ENCODE results near the gene PRKD1. TPM values are rescaled to one million over a fixed set of nuclear protein-coding genes. Genes with fewer than 3 reads are reported as not detected.
"Not testable (repeated sequence)": the region's sequence is repeated elsewhere in the genome, so short reads cannot be mapped to it uniquely, and the experiment has no call there.

The PRKD1 gene
- total and polyA plus RNA-seq, 10 donors = 1.0 to 8.9 (median 4.5) TPM

GRCh38 chr14:29858299-29858698, 69.3 kb downstream of the PRKD1 start:
- Histone ChIP-seq H3K9me3 (peaks cover 0 to 32% (median 24%) of the 10 kb centered on the region in 8 donors), H3K27me3 (replicated peaks in 1 of 7) (no peaks in the 10 kb centered on the region), H3K36me3 (no peaks in the 10 kb centered on the region), H3K27ac (peak overlapping the region in 4 of 8 donors; percentile 7 to 82 (median 42)), H3K4me1 (peaks cover 0 to 4% (median 0%) of the 10 kb centered on the region in 6 donors), H3K4me3 (peak overlapping the region in 1 of 8 donors; percentile 39)
- intact Hi-C loops (cut with DNase I; ENCODE audit: low total_unique reads) = no loop called here
- TF ChIP-seq POLR2AphosphoS5 (IDR thresholded peaks at IDR 0.05) = no peak
- no peak for TF ChIP-seq POLR2A (IDR thresholded peaks at IDR 0.05)
- TF ChIP-seq CTCF (IDR thresholded peaks at IDR 0.05 in 8 of 11, conservative IDR thresholded peaks at IDR 0.05 in 3 of 11) = no peak
- 30 to 57% (median 46%) methylated on average over 3 of the region's 3 CpGs for WGBS, 5 donors
- DNase-seq = no peak

- DNase-seq = no peak
- TF ChIP-seq POLR2A (IDR thresholded peaks at IDR 0.05) (no peak), POLR2AphosphoS5 (IDR thresholded peaks at IDR 0.05) (no peak), CTCF (IDR thresholded peaks at IDR 0.05 in 8 of 11, conservative IDR thresholded peaks at IDR 0.05 in 3 of 11) (no peak)
- peaks cover 0 to 37% (median 31%) of the 10 kb centered on the region in 8 donors for H3K9me3 ChIP-seq
- H3K4me1 ChIP-seq = peaks cover 0 to 4% (median 0%) of the 10 kb centered on the region in 6 donors
- WGBS, 5 donors = 56 to 77% (median 66%) methylated on average over 2 to 3 of the region's 3 CpGs
- intact Hi-C loops (cut with DNase I; ENCODE audit: low total_unique reads) = no loop called here
- no peaks in the 10 kb centered on the region for H3K27me3 ChIP-seq (replicated peaks in 1 of 7)
- no peaks in the 10 kb centered on the region for H3K36me3 ChIP-seq
- H3K4me3 ChIP-seq = peak overlapping the region in 1 of 8 donors; percentile 39
- peak overlapping the region in 5 of 8 donors; percentile 7 to 82 (median 44) for H3K27ac ChIP-seq
Measured at GRCh38 chr14:29857551-29857950, 70.1 kb downstream of the PRKD1 start.

- intact Hi-C loops (cut with DNase I; ENCODE audit: low total_unique reads) = no loop called here
- peak overlapping the region in 2 of 8 donors; percentile 62 to 82 for H3K27ac ChIP-seq
- DNase-seq = no peak
- no peak overlapping the region for H3K4me3 ChIP-seq
- TF ChIP-seq CTCF (IDR thresholded peaks at IDR 0.05 in 8 of 11, conservative IDR thresholded peaks at IDR 0.05 in 3 of 11) = no peak
- TF ChIP-seq POLR2A (IDR thresholded peaks at IDR 0.05) = no peak
- TF ChIP-seq POLR2AphosphoS5 (IDR thresholded peaks at IDR 0.05) = no peak
- no peaks in the 10 kb centered on the region for H3K36me3 ChIP-seq
- no peaks in the 10 kb centered on the region for H3K27me3 ChIP-seq (replicated peaks in 1 of 7)
- 75 to 85% (median 85%) methylated on average over 4 of the region's 4 CpGs for WGBS, 5 donors
- H3K4me1 ChIP-seq = peaks cover 0 to 4% (median 0%) of the 10 kb centered on the region in 6 donors
- H3K9me3 ChIP-seq = peaks cover 0 to 47% (median 41%) of the 10 kb centered on the region in 8 donors
Measured at GRCh38 chr14:29856516-29856915, 71.1 kb downstream of the PRKD1 start.

GRCh38 chr14:29853691-29854090, 74.0 kb downstream of the PRKD1 start:
- H3K27ac ChIP-seq; DNase-seq; H3K4me1 ChIP-seq; H3K27me3 ChIP-seq (replicated peaks in 1 of 7); H3K36me3 ChIP-seq; H3K4me3 ChIP-seq; intact Hi-C loops (cut with DNase I; ENCODE audit: low total_unique reads): not testable (repeated sequence)
- WGBS, 5 donors = 89 to 96% (median 92%) methylated on average over 2 of the region's 2 CpGs
- peaks cover 0 to 57% (median 44%) of the 10 kb centered on the region in 8 donors for H3K9me3 ChIP-seq

GRCh38 chr14:29853272-29853671, 74.4 kb downstream of the PRKD1 start:
- WGBS, 5 donors = 88 to 99% (median 90%) methylated on average over 2 of the region's 2 CpGs
- H3K27ac ChIP-seq = no peak overlapping the region
- H3K27me3 ChIP-seq (replicated peaks in 1 of 7) = no peaks in the 10 kb centered on the region
- H3K36me3 ChIP-seq = no peaks in the 10 kb centered on the region
- peaks cover 0 to 4% (median 0%) of the 10 kb centered on the region in 6 donors for H3K4me1 ChIP-seq
- TF ChIP-seq CTCF (IDR thresholded peaks at IDR 0.05 in 8 of 11, conservative IDR thresholded peaks at IDR 0.05 in 3 of 11) (no peak), POLR2AphosphoS5 (IDR thresholded peaks at IDR 0.05) (no peak), POLR2A (IDR thresholded peaks at IDR 0.05) (no peak)
- DNase-seq = no peak
- H3K9me3 ChIP-seq = peaks cover 0 to 57% (median 44%) of the 10 kb centered on the region in 8 donors
- intact Hi-C loops (cut with DNase I; ENCODE audit: low total_unique reads) = no loop called here
- H3K4me3 ChIP-seq = no peak overlapping the region

All from spleen (tissue), 11 donors.